Small intestine (tissue), 7 donors: ENCODE data around the gene ING1. TPM values are rescaled to one million over a fixed set of nuclear protein-coding genes. Genes with fewer than 3 reads are reported as not detected.

ENCODE experiments used
- DNase-seq, 2 donors: peaks; one replicate each; pipeline versions ENCODE4 v3.0.0 to v3.0.0-alpha.2; 2013
- FAIRE-seq: peaks from 2 replicates; lab custom pipeline; 2012; peaks lifted over from hg19 to GRCh38; lab: Jason Lieb, UNC
- H3K27ac ChIP-seq, 3 donors: one replicate each; pipeline ENCODE4 v1.5.1; 2013; ENCODE audit warnings: low read length in 2 of 3, mild to moderate bottlenecking in 2 of 3, control low read depth in 1 of 3, inconsistent platforms in 1 of 3, low read depth in 1 of 3, moderate library complexity in 1 of 3
- H3K27me3 ChIP-seq, 3 donors: one replicate each; pipeline ENCODE4 v1.6.1; 2013; ENCODE audit warnings: low read length in 3 of 3, inconsistent platforms in 1 of 3; ENCODE audit not compliant: control insufficient read depth in 3 of 3, insufficient read depth in 3 of 3
- H3K36me3 ChIP-seq, 3 donors: one replicate each; pipeline ENCODE4 v1.6.1; 2013; ENCODE audit warnings: low read length in 3 of 3, inconsistent platforms in 1 of 3, low read depth in 1 of 3, mild to moderate bottlenecking in 1 of 3, moderate library complexity in 1 of 3; ENCODE audit not compliant: control insufficient read depth in 3 of 3, insufficient read depth in 2 of 3
- H3K4me1 ChIP-seq, 3 donors: one replicate each; pipeline ENCODE4 v1.6.1; 2013; ENCODE audit warnings: low read length in 2 of 3, inconsistent platforms in 1 of 3, low read depth in 1 of 3, mild to moderate bottlenecking in 1 of 3, moderate library complexity in 1 of 3; ENCODE audit not compliant: control insufficient read depth in 3 of 3, insufficient read depth in 2 of 3
- H3K4me3 ChIP-seq, 3 donors: one replicate each; pipeline ENCODE4 v1.5.1; 2013; ENCODE audit warnings: low read length in 3 of 3, control low read depth in 1 of 3, inconsistent platforms in 1 of 3, low read depth in 1 of 3, mild to moderate bottlenecking in 1 of 3, moderate library complexity in 1 of 3
- H3K9me3 ChIP-seq, 2 donors: one replicate each; pipeline ENCODE4 v1.6.1; 2013; ENCODE audit warnings: low read depth in 1 of 2, low read length in 1 of 2; ENCODE audit not compliant: control insufficient read depth in 2 of 2, insufficient read depth in 1 of 2
- WGBS, 3 donors: extraction: QIAGEN DNeasy Blood & Tissue Kit; methylation state at CpG; one replicate each; pipeline ENCODE4 v1.1.7; 2013; 5-methylcytosine and 5-hydroxymethylcytosine counted together
- polyA plus RNA-seq, 4 donors: library from polyadenylated mRNA; stranded (reverse) in 3 of 4; unstranded in 1 of 4; fragments of 200-250 nt in 3 of 4; fragments of 120-200 nt in 1 of 4; gene quantifications; one replicate each; pipeline versions ENCODE4 v1.2.1 to v1.2.3, GENCODE V29; 2013
- donor health status: healthy with polysubstance abuse.
- donor health status: control.
- donor health status: control.
- donor health status: Bipolar disorder and iron deficiency.
- donor health status: healthy.

ING1 gene
- polyA plus RNA-seq, 4 donors, result 10.8 to 18.6 (median 15.1) TPM

GRCh38 chr13:110731072-110731471 lies 17.6 kb downstream of the ING1 start:
- H3K27ac ChIP-seq, result no peak overlapping the region
- H3K4me3 ChIP-seq, result no peak overlapping the region
- FAIRE-seq (no peak), DNase-seq (peak in 1 of 2 donors; percentile 8)
- no peaks in the 10 kb centered on the region for H3K9me3 ChIP-seq
- H3K36me3 ChIP-seq, result no peaks in the 10 kb centered on the region
- peaks cover 0 to 5% (median 0%) of the 10 kb centered on the region in 3 donors for H3K4me1 ChIP-seq
- no peaks in the 10 kb centered on the region for H3K27me3 ChIP-seq
- WGBS, 3 donors, result 86 to 89% (median 87%) methylated on average over 3 of the region's 3 CpGs

DNA sequence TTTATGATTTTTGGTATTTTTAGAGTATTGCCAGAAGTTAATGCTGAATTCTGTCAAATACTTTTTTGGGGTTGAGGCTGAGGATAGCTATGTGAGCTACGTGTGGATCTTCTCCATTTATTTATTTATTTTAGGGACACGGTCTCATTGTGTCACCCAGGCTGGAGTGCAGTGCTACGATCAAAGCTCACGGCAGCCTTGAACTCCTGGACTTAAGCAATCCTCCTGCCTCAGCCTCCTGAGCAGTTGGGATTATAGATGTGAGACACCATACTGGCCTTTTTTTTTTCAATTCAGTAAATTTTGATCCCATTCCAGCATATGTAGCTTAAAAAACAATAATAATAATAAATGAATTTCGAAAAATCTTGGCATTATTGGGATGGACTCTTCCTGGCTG lies 21.1 kb downstream of the ING1 start:
- H3K4me1 ChIP-seq, result no peaks in the 10 kb centered on the region
- no peak overlapping the region for H3K4me3 ChIP-seq
- no peaks in the 10 kb centered on the region for H3K36me3 ChIP-seq
- no peak overlapping the region for H3K27ac ChIP-seq
- peaks cover 0 to 9% of the 10 kb centered on the region in 2 donors for H3K9me3 ChIP-seq
- FAIRE-seq (no peak), DNase-seq (no peak)
- WGBS, 3 donors, result 88 to 93% (median 90%) methylated on average over 5 of the region's 5 CpGs
- H3K27me3 ChIP-seq, result no peaks in the 10 kb centered on the region

GRCh38 chr13:110737555-110737954 lies 24.1 kb downstream of the ING1 start:
- DNase-seq (no peak), FAIRE-seq (no peak)
- Histone ChIP-seq H3K27me3 (no peaks in the 10 kb centered on the region), H3K9me3 (peaks cover 0 to 9% of the 10 kb centered on the region in 2 donors), H3K4me3 (no peak overlapping the region), H3K36me3 (no peaks in the 10 kb centered on the region), H3K27ac (no peak overlapping the region), H3K4me1 (no peaks in the 10 kb centered on the region)

DNA sequence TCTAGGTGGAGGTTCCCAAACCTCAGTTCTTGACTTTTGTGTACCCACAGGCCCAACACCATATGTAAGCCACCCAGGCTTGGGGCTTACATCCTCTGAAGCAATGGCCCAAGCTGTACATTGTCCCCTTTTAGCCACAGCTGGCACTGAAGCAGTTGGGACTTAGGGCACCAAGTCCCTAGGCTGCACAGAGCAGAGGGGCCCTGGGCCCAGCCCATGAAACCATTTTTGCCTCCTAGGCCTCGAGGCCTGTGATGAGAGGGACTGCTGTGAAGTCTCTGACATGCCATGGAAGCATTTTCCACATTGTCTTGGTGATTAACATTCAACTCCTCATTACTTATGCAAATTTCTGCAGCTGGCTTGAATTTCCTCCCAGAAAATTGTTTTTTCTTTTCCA lies 30.2 kb downstream of the ING1 start:
- DNase-seq (no peak), FAIRE-seq (no peak)
- H3K4me1 ChIP-seq, result no peaks in the 10 kb centered on the region
- 24 to 70% (median 33%) methylated on average over 1 of the region's 1 CpG for WGBS, 3 donors
- no peaks in the 10 kb centered on the region for H3K36me3 ChIP-seq
- peaks cover 0 to 15% of the 10 kb centered on the region in 2 donors for H3K9me3 ChIP-seq
- no peak overlapping the region for H3K4me3 ChIP-seq
- H3K27me3 ChIP-seq, result no peaks in the 10 kb centered on the region
- no peak overlapping the region for H3K27ac ChIP-seq

DNA sequence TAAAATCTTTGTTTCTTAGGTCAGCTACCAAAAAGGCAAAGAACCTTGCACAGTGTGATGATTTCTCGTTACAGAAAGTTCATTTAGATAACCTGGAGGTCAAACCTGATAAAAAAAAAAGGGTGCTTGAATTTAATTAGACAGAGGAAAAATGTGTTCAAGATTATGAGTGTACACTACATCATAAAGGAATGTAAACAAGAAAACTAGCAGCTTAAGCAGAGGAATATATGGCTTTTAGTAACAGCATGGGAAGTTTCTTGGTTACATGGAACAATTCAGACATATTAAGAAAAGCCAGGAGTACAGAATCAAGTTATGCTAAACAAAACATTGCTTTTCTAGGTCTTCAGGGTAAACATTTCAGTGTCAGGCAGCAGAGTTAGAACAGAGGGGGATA lies 32.9 kb downstream of the ING1 start:
- WGBS, 3 donors, result 52 to 80% (median 55%) methylated on average over 1 of the region's 1 CpG
- FAIRE-seq, result no peak
- DNase-seq, result no peak
- Histone ChIP-seq H3K9me3 (peaks cover 0 to 11% of the 10 kb centered on the region in 2 donors), H3K27me3 (no peaks in the 10 kb centered on the region), H3K4me3 (no peak overlapping the region), H3K36me3 (no peaks in the 10 kb centered on the region), H3K4me1 (no peaks in the 10 kb centered on the region), H3K27ac (no peak overlapping the region)

- 72 to 78% (median 74%) methylated on average over 4 of the region's 4 CpGs for WGBS, 3 donors
- Histone ChIP-seq H3K27ac (no peak overlapping the region), H3K36me3 (no peaks in the 10 kb centered on the region), H3K9me3 (peaks cover 0 to 10% of the 10 kb centered on the region in 2 donors), H3K27me3 (no peaks in the 10 kb centered on the region), H3K4me1 (no peaks in the 10 kb centered on the region), H3K4me3 (no peak overlapping the region)
- no peak for DNase-seq
- no peak for FAIRE-seq
Measured at GRCh38 chr13:110748271-110748670, 34.8 kb downstream of the ING1 start.

DNA sequence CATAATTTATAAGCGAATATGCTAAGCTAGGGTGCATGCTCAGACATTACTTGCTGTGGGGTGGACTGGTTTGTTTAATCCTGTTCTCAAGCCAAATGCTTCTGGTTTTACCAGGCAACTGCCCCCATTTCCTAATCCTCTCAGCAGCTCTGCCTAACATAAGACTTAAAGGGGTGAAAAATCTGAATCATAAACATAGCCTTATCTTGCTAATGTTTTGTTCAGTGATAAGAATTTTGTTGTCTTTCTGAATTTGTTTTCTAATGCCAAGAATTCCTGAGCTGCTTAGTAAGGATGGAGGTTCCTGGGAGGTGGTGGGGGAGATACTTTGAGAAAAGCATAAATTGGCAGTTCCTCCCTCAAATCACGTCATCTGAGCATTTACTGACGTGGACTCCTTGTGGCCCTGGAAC lies 42.7 kb downstream of the ING1 start:
- Histone ChIP-seq H3K36me3 (no peaks in the 10 kb centered on the region), H3K27ac (no peak overlapping the region), H3K4me1 (no peaks in the 10 kb centered on the region), H3K27me3 (no peaks in the 10 kb centered on the region), H3K9me3 (peaks cover 0 to 5% of the 10 kb centered on the region in 2 donors), H3K4me3 (no peak overlapping the region)
- no peak for DNase-seq
- no peak for FAIRE-seq
- 74 to 86% (median 79%) methylated on average over 3 of the region's 3 CpGs for WGBS, 3 donors

- no peak overlapping the region for H3K27ac ChIP-seq
- FAIRE-seq (no peak), DNase-seq (no peak)
- H3K9me3 ChIP-seq, result no peaks in the 10 kb centered on the region
- 87 to 93% (median 91%) methylated on average over 14 of the region's 14 CpGs for WGBS, 3 donors
- no peaks in the 10 kb centered on the region for H3K4me1 ChIP-seq
- H3K4me3 ChIP-seq, result no peak overlapping the region
- H3K27me3 ChIP-seq, result no peaks in the 10 kb centered on the region
- no peaks in the 10 kb centered on the region for H3K36me3 ChIP-seq
Measured at GRCh38 chr13:110757296-110757695, 43.8 kb downstream of the ING1 start.

- no peak for FAIRE-seq
- no peak overlapping the region for H3K27ac ChIP-seq
Measured at GRCh38 chr13:110758195-110758805, 44.8 kb downstream of the ING1 start.

More at GRCh38 chr13:110758195-110758805, 44.8 kb downstream of the ING1 start:
- H3K4me3 ChIP-seq, result no peak overlapping the region
- no peak for DNase-seq
- no peaks in the 10 kb centered on the region for H3K36me3 ChIP-seq
- 46 to 61% (median 49%) methylated on average over 4 of the region's 4 CpGs for WGBS, 3 donors
- no peaks in the 10 kb centered on the region for H3K4me1 ChIP-seq
- no peaks in the 10 kb centered on the region for H3K27me3 ChIP-seq
- no peaks in the 10 kb centered on the region for H3K9me3 ChIP-seq
